ENCODE measurements around the gene RAB35.

GRCh38 chr12:120075034-120075616 is 41.4 kb downstream of the RAB35 start:
- no peak for TF ChIP-seq POLR2A (IDR thresholded peaks at IDR 0.05)
- no peak for TF ChIP-seq CTCF (IDR thresholded peaks at IDR 0.05)
